ENCODE results near the gene FBXO10.
A peak's percentile ranks its signal among the peaks of the same experiment; 100 is the strongest.
"Not testable (repeated sequence)": the region's sequence is repeated elsewhere in the genome, so short reads cannot be mapped to it uniquely, and the experiment has no call there.

Gene FBXO10

DNA sequence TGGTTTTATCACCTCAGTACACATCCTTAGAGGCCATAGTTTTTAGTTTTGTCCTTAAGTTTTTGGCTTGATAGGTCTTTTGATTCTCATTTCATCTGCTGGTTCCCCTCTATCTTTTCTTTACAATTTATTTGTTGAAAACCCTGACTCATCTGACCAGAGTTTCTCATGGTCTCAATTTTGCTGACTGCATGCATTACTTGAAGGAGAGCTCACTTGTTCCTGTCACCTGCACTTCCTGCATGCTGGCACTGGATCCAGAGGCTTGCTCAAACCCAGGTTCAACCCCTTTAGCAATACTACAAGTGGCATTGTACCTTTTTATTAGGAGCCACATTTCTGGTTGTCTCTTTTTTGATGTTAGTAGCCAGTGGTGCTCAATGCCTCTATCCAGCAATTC is 26.7 kb downstream of the FBXO10 start:
- DNase-seq, result no peak

DNA sequence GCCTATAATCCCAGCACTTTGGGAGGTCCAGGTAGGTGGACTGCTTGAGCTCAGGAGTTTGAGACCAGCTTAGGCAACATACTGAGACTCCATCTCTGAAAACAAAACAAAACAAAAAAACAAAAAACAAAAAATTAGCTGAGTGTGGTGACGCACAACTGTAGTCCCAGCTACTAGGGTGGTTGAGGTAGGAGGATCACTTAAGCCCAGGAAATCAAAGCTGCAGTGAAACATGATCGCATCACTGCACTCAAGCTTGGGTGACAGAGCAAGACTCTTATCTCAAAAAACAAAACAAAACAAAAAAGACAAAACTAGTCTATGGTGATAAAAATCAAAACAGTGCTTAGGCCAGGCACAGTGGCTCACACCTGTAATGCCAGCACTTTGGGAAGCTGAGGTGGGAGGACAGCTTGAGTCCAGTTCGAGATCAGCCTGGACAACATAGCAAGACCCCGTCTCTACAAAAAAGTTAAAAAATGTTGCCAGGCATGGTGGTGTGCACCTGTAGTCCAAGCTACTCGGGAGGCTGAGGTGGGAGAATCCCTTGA is 28.8 kb downstream of the FBXO10 start:
- DNase-seq, result no peak

DNA sequence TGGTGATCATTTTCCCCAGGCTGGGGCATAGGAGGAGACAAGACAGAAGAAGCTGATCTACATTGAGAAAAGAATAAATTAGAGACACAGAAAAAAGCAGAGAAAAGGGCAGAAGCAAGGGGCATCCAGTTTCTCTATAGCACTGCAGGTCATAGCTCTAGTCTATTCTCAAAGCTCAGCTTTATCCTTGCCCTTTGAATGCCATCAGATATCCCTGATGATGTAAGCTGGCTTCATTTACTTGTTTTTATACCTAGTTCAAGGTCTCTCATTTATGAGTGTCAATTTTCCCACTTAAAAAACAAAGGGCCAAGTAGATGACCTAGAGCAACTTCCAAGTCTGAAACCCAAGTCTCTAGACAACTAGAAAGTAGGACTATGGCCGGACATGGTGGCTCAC is 32.7 kb downstream of the FBXO10 start:
- DNase-seq, result no peak

DNA sequence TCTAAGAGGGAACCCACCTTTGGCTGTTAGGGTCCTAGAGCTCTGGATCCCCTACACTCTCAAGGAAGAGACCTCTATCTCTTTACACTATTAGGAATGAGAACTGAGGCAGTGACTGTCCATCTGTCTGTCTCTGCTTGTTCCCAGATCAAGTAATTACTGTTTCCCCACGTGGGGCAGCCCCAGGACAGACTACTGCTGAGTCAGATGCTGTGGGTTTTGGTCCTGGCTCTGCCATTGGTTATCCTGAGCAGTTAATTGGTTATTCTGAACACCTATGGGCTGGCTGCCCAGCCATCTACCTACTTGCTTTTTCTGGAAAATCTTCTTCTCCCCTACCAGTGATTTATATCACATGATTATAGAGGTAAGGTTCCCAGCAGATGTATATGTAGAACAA is 33.3 kb downstream of the FBXO10 start:
- no peak for DNase-seq

DNA sequence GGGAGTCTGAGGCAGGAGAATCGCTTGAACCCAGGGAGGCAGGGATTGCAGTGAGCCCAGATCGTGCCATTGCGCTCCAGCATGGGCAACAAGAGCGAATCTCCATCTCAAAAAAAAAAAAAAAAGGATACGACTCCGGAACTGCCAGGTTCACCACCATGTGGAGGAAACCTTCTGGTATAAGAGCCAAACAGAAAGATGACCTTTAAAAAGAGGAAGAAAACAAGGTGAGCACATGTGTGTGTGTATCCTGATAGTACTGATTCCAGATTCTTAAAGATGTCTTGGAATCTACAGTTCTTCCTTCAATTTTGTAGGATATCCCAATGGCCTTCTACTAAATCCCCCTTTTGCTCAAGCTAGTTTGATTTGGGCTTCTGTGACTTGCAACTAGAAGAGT is 33.7 kb downstream of the FBXO10 start:
- no peak for DNase-seq

DNA sequence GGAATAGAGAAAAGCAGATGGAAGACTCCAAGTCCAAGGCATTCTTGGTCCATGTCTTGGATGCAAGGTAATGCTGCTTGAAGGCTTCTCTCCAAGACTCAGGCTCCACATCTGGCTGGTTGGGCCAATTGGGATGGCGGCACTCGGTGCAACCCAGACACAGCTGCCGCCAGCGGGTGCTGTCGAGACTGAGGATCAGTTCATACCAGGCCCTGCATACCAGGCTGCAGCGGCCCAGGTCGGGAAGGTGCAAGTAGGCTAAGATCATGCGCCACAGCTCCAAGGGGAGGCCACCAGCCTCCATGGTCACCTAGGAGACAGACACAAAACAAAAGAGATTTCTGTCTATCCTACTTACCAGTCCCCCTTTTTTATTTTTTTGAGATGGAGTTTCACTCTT is 34.7 kb downstream of the FBXO10 start:
- DNase-seq, result no peak

DNA sequence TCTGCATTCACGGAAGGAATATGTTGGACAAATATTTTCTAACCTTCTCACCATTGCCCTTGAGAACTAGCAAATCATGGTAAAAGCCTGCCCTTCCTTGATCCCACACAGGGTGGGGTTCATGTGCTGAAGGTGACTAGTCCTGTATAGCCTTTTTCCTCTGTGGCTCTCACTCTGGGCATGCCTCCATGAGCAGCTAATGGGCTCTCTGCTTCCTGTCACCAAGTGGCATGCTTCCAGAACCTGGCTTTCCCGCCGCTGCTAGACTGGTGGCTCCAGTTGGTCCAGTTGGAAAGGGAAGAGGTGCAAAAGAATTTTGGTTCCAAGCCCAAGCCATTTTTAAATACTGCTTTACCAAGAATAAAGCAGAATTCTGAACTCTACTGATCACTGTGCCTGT is 35.5 kb downstream of the FBXO10 start:
- DNase-seq, result no peak

DNA sequence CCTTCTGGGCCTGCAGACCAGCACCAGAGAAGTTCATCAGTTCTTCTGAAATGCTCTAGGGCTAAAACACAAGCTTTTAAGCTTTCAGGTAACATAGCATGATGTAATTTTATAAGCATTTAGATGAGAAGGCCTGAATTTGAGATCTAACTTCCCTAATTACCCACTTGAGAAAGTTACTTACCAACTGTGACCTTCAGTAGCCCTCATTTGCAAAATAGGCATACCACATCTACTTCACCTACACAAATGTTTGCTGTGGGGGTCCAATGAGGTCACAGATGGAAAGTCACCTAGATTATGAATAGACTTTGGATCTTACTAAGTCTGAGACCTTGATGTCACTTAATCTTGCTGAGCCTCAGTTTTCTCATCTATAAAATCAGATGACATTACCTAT is 36.5 kb downstream of the FBXO10 start:
- DNase-seq, result no peak

DNA sequence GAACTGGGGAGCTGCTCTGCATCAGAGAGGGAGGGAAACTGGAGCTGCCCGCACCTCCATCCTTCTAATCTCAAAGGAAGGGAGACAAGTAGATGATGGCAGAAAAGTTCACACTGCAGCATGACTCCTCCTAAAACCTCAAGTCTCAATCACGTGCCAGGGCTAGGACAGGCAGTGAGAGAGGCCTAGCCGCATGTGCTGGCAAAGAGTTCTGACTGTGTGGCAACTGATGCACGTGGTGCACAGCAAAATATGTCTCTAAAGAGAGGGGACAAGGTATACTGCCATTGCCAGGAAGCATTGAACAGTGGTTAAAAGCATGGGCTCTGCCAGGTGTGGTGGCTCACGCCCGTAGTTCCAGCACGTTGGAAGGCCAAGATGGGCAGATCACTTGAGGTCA is 38.1 kb downstream of the FBXO10 start:
- no peak for DNase-seq

DNA sequence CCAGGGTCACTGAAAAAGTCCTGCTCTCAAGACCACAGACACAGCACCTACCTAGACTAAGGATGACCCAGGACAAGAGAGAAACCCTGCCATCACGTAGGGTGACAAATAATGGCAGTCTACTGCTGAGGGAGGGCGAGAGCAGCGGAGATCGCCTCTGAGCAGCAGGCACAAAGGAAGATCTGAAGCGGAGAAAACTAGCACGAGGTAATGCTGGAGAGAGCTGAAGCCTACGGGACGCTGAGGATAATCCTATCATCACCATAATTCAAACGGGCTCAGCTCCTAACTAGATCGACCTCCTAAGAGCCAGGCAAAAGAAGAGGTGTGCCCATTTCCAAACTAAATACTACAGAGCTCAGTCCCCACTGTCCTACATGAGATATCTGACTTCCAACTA is 41.3 kb downstream of the FBXO10 start:
- DNase-seq, result no peak

DNA sequence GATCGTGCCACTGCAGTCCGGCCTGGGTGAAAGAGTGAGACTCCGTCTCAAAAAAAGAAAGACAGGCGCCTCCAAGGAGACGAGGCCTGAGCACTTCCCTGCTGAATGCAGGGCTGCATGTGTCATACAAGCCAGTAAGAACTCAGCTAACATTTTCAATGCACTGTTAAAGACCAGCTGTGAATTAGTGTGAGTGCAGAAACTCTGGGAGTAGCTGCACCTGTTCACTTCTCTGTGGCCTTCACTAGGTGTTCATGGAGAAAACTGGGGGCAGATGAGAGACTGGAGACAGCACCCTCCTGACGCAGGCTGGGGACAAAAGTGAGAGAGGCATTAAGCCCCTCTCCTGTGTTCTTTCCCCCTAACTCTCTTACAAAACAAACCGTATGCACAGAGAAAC is 41.8 kb downstream of the FBXO10 start:
- no peak for DNase-seq

DNA sequence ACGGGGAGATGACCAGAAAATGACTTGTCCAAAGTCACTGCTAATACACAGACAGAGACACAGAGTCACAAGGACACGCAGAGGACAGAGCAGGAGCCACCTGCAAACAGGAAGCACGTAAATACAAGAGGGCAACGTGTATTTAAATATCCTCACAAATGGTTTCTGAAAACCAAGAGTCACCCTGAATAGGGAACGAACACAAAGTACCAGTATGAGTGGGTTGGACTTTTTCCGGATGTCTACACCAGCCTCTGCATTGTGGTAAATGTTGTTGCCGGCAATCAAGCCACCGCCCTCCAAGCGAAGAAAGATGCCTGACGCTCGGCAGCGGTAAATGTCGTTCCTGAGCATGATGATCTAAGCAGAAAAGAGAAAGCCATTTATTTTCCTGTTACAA is 44.5 kb downstream of the FBXO10 start:
- no peak for DNase-seq

DNA sequence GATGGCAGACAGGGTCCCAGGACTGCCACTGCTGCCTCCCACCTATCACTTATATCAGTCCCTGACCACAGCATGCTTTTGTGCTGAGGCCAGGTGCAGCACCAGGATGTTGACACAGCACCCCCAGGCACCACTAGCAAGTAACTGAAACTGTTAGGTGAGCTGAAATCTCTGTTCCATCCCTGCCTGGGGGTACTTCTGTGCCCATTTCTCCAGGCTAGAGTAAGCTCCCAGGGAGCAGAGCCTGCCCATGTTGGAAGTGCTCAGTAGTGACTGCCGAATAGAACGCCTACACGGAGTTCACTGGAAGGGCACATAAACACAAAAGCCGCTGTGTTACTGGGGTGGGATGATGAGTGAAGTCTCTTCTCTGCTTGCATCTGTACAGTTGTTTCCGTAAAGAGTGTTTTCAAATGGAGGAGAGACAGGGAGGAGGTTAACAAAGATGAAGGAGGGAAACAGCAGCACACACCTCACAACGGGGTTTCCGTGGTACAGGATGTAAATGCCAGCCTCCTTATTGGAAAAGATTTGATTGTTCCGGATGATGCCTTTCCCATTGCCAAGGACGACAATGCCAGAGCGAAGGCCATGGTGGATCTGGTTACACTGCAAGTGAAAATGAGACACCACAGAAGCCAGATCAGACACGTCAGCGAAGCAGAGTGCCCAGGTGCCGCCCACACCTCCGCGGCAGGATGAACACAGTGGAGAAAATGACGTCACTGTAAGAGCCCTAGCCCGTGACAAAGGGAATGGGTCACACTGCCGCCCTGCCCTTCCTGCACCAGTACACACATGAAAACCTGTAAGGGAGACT is 47.3 kb downstream of the FBXO10 start:
- no peak for DNase-seq

DNA sequence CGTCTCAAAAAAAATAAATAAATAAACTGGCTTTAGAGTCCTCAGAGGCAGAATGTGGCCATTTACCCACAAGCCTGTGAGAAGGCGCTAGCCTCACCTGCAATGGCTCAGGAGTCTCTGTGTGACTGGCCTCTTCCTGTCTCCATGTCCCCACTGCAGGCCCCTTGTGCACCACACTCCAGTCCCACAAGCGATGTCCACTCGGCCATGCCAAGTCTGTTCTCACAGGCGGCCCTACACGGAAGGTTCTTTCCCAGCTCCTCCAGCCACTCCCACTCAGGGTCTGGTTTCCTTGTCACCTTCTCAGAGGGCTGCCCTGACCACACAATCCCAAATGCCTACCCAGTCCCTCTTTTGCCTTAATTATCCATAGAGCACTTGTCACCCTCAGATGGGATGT is 52.3 kb downstream of the FBXO10 start:
- DNase-seq, result no peak

DNA sequence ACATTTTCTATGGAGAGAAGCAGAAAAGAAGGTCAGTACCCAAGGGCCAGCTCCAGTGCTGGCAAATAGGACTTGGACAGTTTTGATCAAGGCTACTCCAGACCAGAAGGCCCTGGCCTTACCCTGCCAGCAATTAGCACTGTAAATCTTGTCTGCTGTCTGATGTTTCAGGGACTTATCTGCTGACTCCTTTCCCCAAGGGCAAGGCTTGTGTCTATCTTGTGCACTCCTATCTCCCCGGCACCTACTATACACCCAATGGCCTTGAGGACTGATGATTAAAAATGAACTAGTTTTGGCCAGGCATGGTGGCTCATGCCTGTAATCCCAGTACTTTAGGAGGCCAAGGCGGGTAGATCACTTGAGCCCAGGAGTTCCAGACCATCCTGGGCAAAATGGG is 53.2 kb downstream of the FBXO10 start:
- DNase-seq, result peak; percentile 26

DNA sequence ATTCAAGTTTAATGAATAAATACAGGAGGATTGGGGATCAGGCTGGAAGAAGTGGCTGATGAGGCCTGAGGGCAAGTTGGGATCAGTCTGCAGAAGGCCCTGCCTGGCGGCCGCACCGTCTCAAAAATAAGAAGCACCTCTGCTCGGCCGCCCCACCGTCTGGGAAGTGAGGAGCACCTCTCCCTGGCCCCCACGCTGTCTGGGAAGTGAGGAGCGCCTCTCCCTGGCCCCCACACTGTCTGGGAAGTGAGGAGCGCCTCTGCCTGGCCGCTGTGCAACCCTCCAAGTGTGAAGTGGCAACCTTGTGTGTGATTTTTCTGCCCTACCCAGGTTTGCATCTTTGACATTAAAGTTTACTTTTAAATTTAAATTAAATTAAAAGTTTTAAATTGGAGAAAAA is 55.1 kb downstream of the FBXO10 start:
- DNase-seq, result no peak

DNA sequence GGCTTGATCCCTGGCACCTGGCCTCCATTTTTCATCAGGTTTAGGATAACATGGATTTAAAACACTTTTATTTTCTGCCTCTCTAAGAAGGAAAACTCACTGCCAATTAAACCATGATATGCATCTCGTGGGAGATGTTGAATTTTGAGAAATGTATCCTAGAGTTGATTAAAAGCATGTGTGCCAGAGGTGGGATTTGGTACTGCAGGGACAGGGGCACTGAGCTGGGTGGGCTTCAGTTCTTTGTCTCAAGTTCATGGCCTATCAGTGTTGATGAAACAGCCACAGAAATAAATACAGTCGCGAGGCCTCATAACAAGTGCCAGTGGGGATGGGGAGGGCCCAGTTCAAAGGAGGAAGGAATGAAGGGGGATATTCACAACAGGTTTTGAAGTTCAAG is 55.5 kb downstream of the FBXO10 start:
- DNase-seq, result no peak

DNA sequence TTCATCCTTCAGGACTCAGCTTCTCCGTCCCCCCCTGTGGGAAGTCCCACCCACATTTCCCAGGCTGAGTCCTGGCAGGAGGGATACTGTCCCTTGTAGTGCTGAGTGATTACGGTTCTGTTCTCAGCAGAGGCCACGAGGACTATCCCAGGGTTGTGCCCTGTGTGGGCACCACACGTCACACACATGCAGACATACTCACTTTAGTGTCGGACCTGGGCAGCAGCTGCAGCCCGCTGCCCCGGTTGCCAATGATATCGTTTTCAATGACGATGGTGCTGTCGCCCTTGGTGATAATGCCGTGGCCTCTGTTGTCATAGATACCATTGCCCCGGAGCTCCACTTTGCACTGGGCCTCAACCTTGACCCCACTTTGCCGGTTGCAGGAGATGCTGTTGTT is 58.3 kb downstream of the FBXO10 start:
- no peak for DNase-seq

DNA sequence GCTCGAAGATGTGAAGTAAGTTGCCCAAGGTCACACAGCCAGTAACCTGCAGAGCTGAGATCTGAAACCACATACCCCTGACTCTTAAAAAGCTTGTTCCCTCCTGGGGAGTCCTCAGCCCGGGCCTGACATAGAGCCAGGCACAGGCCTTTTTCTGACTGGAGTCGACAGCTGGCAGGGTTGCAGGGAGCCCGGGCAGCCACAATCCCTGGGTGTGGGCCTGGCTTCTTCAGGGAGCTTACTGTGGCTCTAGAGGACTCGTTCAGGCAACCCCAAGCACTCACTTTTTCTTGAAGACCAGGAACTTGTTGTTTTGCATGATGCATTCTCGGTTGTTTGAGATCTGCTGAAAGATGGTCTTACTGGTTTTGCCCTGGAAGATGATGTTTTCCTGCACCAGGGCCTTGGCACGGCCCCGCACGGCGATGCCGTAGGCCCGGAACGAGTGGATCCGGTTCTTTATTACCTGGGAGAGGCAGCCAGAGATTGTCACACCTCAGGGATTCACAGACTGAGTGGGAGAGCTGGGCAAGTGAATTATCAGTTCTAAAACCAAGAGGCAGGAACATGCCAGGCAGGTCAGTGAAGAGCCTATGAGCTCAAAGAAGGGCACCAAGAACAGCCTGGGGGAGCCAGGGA is 60.4 kb downstream of the FBXO10 start:
- DNase-seq, result no peak

DNA sequence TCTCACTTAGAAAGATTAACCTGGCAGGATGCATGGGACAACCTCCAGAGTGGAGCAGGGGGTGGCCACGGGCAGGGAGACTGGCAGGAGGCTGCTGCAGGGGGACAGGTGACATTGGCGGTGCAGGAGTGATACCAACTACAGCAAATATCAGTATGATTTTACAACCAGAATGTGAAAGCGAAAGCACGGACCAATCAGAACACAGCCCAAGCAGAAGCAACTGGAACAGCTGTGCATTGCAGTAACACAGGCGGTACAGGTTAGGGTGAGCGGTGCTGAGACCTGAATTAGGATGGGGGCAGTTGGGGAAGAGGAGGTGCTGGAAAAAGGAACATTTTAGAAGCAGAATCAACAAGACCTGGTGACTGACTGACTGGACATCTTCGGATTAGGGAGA is 61.2 kb downstream of the FBXO10 start:
- no peak for DNase-seq

DNA sequence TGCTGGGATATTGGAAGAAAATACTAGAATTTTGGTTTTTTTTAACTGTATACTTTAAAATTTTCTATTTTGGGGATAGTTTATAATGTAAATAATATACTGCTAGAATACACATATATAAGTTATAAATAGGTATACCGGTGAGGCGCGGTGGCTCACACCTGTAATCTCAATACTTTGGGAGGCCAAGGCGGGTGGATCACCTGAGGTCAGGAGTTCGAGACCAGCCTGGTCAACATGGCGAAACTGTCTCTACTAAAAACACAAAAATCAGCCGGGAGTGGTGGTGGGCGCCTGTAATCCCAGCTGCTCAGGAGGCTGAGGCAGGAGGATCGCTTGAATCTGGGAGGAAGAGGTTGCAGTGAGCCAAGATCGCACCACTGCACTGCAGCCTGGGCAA is 61.8 kb downstream of the FBXO10 start:
- DNase-seq, result not testable (repeated sequence)

DNA sequence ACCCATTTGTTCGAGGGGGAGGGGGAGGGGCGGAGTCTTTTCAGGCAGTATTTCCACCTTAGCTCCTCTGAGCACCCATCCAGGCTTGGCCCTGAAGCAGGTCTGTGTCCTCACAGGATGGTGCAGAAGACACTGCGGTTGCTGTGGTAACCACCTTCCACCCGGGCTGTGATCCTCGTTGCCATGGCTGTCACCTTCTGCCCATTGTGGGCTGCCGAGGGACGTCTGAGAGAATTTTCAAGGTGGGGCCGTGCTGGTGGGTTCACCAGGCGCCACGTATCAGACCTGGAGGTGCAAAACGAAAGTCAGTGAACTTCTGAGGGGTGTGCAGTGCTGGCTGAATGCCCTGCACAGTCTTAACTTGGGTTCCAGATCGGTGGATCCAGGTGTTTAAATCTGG is 63.7 kb downstream of the FBXO10 start:
- no peak for DNase-seq

DNA sequence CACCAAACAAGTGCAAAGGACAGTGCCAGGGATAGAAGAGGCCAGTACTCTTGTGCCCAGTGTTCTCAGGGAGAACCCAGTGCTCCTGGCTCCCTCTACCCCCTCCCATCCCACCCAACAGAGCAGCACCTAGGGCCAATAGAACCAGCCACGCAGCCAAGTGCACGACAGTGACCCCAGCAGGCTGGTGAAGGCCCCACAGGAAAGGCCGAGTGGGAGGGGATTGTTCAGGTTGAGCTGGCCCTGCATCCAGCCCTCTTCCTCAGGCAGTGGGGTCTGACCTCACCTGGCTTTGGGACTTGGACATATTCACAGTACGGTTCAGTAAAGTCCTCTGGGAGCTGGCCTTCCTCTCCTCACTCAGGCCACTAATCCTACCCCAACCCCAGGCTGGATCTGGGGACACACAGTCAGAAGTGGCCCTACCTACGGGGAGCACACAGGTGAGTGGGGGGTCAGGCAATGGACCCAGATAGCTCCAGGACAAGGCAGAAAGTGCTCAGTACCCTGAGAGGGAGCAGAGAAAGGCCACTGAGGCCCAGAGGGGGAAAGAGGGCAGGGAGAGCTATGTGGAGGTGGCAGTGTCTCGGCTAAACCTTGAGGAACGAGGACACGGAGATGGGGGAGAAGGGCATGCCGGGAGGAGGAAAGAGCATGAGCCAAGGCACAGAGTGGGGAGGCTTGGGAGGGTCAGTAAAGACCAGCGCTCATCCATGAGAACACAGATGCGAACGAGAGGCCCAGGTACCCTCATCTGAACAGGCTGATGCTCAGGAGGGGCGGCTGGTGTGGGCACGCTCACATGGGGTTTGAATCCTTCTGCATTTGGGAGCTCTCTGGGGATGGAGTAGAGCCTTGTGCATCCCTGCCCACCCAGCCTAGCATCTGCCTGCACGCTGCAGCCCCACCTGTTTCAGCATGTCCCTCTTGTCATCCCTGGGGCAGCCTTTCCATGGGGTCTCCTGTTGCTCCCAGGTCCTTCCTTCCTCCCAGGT is 64.9 kb downstream of the FBXO10 start:
- peak; percentile 47 for DNase-seq

Data from hematopoietic multipotent progenitor cell treated with erythropoietin and hydrocortisone succinate and interleukin-3 and kit ligand, for 6 days (in vitro differentiated cells).